Measurements from ENCODE around the gene ELF1.
"Not testable (repeated sequence)": the region's sequence is repeated elsewhere in the genome, so short reads cannot be mapped to it uniquely, and the experiment has no call there.

The ELF1 gene

GRCh38 chr13:41054212-41054877 lies 35.2 kb upstream of the ELF1 start:
- H3K27ac ChIP-seq: no peak overlapping the region
- TF ChIP-seq ZFX (IDR thresholded peaks at IDR 0.05; ENCODE audit: borderline replicate concordance) (no peak), CTCF (IDR thresholded peaks at IDR 0.05) (peak; percentile 75)

- no peak overlapping the region for H3K27ac ChIP-seq
- no peak for TF ChIP-seq ZFX (IDR thresholded peaks at IDR 0.05; ENCODE audit: borderline replicate concordance)
- TF ChIP-seq CTCF (IDR thresholded peaks at IDR 0.05): no peak
Observed at GRCh38 chr13:41053384-41053826, 34.3 kb upstream of the ELF1 start.

GRCh38 chr13:41052441-41052840 lies 33.3 kb upstream of the ELF1 start:
- H3K27ac ChIP-seq: no peak overlapping the region
- TF ChIP-seq CTCF (IDR thresholded peaks at IDR 0.05) (no peak), ZFX (IDR thresholded peaks at IDR 0.05; ENCODE audit: borderline replicate concordance) (no peak)

GRCh38 chr13:41049480-41050440 lies 30.6 kb upstream of the ELF1 start:
- no peak overlapping the region for H3K27ac ChIP-seq
- TF ChIP-seq ZFX (IDR thresholded peaks at IDR 0.05; ENCODE audit: borderline replicate concordance): no peak
- no peak for TF ChIP-seq CTCF (IDR thresholded peaks at IDR 0.05)

- no peak for TF ChIP-seq CTCF (IDR thresholded peaks at IDR 0.05)
- TF ChIP-seq ZFX (IDR thresholded peaks at IDR 0.05; ENCODE audit: borderline replicate concordance): no peak
- no peak overlapping the region for H3K27ac ChIP-seq
Observed at GRCh38 chr13:41048640-41049039, 29.5 kb upstream of the ELF1 start.

- not testable (repeated sequence) for H3K27ac ChIP-seq
Observed at GRCh38 chr13:41042419-41042818, 23.3 kb upstream of the ELF1 start.

GRCh38 chr13:41040584-41041334 lies 21.6 kb upstream of the ELF1 start:
- no peak overlapping the region for H3K27ac ChIP-seq
- TF ChIP-seq ZFX (IDR thresholded peaks at IDR 0.05; ENCODE audit: borderline replicate concordance) (no peak), CTCF (IDR thresholded peaks at IDR 0.05) (no peak)
